Stimulated activated CD4-positive, alpha-beta T cell treated with anti-CD3 and anti-CD28 coated beads, Interleukin-12 subunit alpha, Interleukin-12 subunit beta, amount 100 ng/mL, for 4 hours (primary cell): ENCODE measurements around the gene SRM.
"Not testable (repeated sequence)": the region's sequence is repeated elsewhere in the genome, so short reads cannot be mapped to it uniquely, and the experiment has no call there.

Experiments
- DNase-seq: peaks from one replicate; pipeline ENCODE4 v3.0.0-alpha.2; 2020

The SRM gene

GRCh38 chr1:11063937-11064537, 4.2 kb upstream of the SRM start:
- not testable (repeated sequence) for DNase-seq

- no peak for DNase-seq
Observed at GRCh38 chr1:11062965-11063401, 3.2 kb upstream of the SRM start.

GRCh38 chr1:11061652-11062365, 2.0 kb upstream of the SRM start:
- no peak for DNase-seq

- peak; percentile 35 for DNase-seq
Observed at GRCh38 chr1:11059155-11059967, 457 bp downstream of the SRM start.

- no peak for DNase-seq
Observed at GRCh38 chr1:11058595-11059154, 1.1 kb downstream of the SRM start.

GRCh38 chr1:11058026-11058425, 1.8 kb downstream of the SRM start:
- no peak for DNase-seq

GRCh38 chr1:11057477-11057876, 2.3 kb downstream of the SRM start:
- DNase-seq, result no peak

- no peak for DNase-seq
Observed at GRCh38 chr1:11056504-11056903, 3.3 kb downstream of the SRM start.

- no peak for DNase-seq
Observed at GRCh38 chr1:11055676-11056075, 4.1 kb downstream of the SRM start.

- no peak for DNase-seq
Observed at GRCh38 chr1:11054666-11055065, 5.2 kb downstream of the SRM start.

GRCh38 chr1:11054181-11054580, 5.6 kb downstream of the SRM start:
- no peak for DNase-seq

- DNase-seq, result no peak
Observed at GRCh38 chr1:11053758-11054137, 6.1 kb downstream of the SRM start.

- DNase-seq, result peak; percentile 43
Observed at GRCh38 chr1:11052839-11053757, 6.7 kb downstream of the SRM start.

GRCh38 chr1:11051781-11052511, 7.9 kb downstream of the SRM start:
- no peak for DNase-seq

GRCh38 chr1:11051121-11051520, 8.7 kb downstream of the SRM start:
- not testable (repeated sequence) for DNase-seq

- DNase-seq, result no peak
Observed at GRCh38 chr1:11046625-11047365, 13.0 kb downstream of the SRM start, which contains the start of gene MASP2. MASP2 (minus strand) TSS chr1:11047239; CDS start chr1:11047207, 32 bp downstream.

- DNase-seq, result no peak
Observed at GRCh38 chr1:11046270-11046566, 13.6 kb downstream of the SRM start.

- no peak for DNase-seq
Observed at GRCh38 chr1:11045428-11046269, 14.2 kb downstream of the SRM start.

- no peak for DNase-seq
Observed at GRCh38 chr1:11044849-11045427, 14.9 kb downstream of the SRM start.
